Activated naive CD4-positive, alpha-beta T cell treated with anti-CD3 and anti-CD28 coated beads, Interleukin-2, amount 10 ng/mL, durations not matched to agents 7 days and 5 days (primary cell): ENCODE results near the gene BAG1.

Experiments
- CTCF ChIA-PET: fragments of 350-600 bp; sonication (Branson Sonifier 250); formaldehyde crosslinking; loops from one replicate; lab custom pipeline; 2021; ENCODE audit warnings: antibody characterized with exemption; lab: Charles Lee
- DNase-seq: peaks from one replicate; pipeline ENCODE4 v3.0.0-alpha.2; 2020
- H3K27ac Mint-ChIP-seq: one replicate; pipeline ENCODE4 v1.8.0; 2021; ENCODE audit warnings: mild to moderate bottlenecking, moderate library complexity, mixed read lengths
- H3K27me3 Mint-ChIP-seq: one replicate; pipeline ENCODE4 v1.8.0; 2021; ENCODE audit warnings: mild to moderate bottlenecking, mixed read lengths
- H3K36me3 Mint-ChIP-seq: one replicate; pipeline ENCODE4 v1.8.0; 2021; ENCODE audit warnings: mixed read lengths
- H3K4me1 Mint-ChIP-seq: one replicate; pipeline ENCODE4 v1.8.0; 2021; ENCODE audit warnings: mixed read lengths
- H3K4me3 Mint-ChIP-seq: one replicate; pipeline ENCODE4 v1.8.0; 2021; ENCODE audit warnings: mild to moderate bottlenecking, moderate library complexity, mixed read lengths
- H3K9me3 Mint-ChIP-seq: one replicate; pipeline ENCODE4 v1.8.0; 2021; ENCODE audit warnings: mixed read lengths

The BAG1 gene

DNA sequence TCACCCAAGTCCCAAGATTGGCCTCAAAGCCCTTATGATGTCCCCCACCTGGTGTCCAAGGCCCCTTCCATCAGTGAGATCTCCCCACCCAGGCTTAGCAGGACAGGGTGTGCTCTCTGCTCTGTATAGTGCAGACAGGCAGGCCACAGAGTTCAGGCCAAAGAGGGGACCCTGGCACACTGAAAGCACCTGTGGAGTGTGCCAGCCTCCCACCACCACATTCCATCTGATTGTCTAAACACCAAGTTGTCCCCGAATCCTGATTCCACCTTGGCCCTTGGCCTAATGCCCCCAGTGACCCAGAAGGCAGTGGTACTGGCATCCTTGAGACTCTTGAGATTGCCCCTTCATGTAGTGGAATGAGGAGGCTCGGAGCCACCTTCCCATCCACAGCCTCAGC lies 19.2 kb downstream of the BAG1 start:
- Mint-ChIP-seq H3K9me3 (no peaks in the 10 kb centered on the region), H3K4me3 (no peak overlapping the region), H3K36me3 (peaks cover 7% of the 10 kb centered on the region), H3K4me1 (peaks cover 2% of the 10 kb centered on the region), H3K27me3 (peaks cover 8% of the 10 kb centered on the region), H3K27ac (no peak overlapping the region)
- no peak for DNase-seq
- CTCF ChIA-PET: no interaction called here

DNA sequence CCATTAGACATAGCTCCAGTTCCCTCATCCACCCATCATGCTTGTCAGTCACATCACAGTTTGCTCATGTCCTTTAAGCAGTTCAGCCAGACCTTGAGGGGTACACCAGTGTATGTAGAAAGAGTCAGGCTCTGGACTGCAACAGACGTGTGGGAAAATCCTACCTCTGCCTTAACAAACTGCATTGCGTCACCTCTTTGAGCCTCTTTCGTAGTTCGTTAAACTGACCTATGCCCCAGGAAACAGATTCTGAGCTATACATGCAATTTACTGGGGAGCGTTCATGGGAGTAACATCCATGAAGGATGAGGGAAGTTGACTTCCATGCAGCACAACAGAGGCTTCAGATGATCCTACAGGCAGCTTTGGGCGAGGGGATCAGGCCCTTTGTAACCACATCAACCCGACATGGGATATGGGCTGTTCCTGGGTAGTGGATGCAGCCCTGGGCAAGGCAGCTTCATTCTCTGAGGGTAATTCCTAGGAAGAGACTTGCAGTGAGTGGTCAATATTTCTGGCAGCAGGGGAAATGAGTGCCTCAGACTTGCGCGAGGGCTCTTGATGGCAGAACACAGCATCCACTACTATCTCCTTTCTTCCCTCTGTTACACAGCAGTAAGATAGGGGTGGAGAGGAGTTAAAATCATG lies 20.2 kb downstream of the BAG1 start:
- CTCF ChIA-PET: no interaction called here
- peaks cover 17% of the 10 kb centered on the region for H3K27me3 Mint-ChIP-seq
- peaks cover 2% of the 10 kb centered on the region for H3K4me1 Mint-ChIP-seq
- no peak overlapping the region for H3K27ac Mint-ChIP-seq
- DNase-seq: no peak
- no peak overlapping the region for H3K4me3 Mint-ChIP-seq
- no peaks in the 10 kb centered on the region for H3K9me3 Mint-ChIP-seq
- H3K36me3 Mint-ChIP-seq: peaks cover 5% of the 10 kb centered on the region

- peaks cover 2% of the 10 kb centered on the region for H3K4me1 Mint-ChIP-seq
- peaks cover 4% of the 10 kb centered on the region for H3K36me3 Mint-ChIP-seq
- CTCF ChIA-PET: interaction anchor here (0.9 to 1.1 kb wide), 3 partner anchors 9 to 17 kb away, joined by 3 to 5 read pairs (median 3); no protein-coding TSS in a partner anchor
- no peak overlapping the region for H3K4me3 Mint-ChIP-seq
- no peak overlapping the region for H3K27ac Mint-ChIP-seq
- DNase-seq: no peak
- no peaks in the 10 kb centered on the region for H3K9me3 Mint-ChIP-seq
- H3K27me3 Mint-ChIP-seq: peaks cover 17% of the 10 kb centered on the region
Measured at GRCh38 chr9:33242609-33243134, 21.8 kb downstream of the BAG1 start.

DNA sequence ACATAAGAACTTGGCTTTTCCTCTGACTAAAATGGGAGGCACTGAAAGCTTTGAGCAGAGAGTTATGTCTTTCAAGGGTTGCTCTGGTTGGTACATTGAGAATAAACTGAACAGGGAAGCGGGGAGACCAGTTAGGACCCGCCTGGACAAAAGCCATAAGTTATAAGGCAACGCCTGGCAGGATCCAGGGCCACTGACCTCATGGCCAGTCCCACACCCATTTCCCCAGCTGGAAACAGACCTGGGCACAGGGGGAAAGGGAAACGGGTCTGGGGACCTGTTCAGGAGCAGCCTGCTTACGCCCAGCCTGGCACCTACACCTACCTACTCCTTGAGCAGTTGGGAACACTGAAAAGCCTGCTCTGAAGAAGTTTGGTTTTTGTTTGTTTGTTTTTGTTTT lies 23.2 kb downstream of the BAG1 start:
- Mint-ChIP-seq H3K9me3 (no peaks in the 10 kb centered on the region), H3K27me3 (peaks cover 26% of the 10 kb centered on the region), H3K4me1 (peaks cover 2% of the 10 kb centered on the region), H3K36me3 (no peaks in the 10 kb centered on the region), H3K4me3 (no peak overlapping the region), H3K27ac (no peak overlapping the region)
- CTCF ChIA-PET: no interaction called here
- DNase-seq: no peak

DNA sequence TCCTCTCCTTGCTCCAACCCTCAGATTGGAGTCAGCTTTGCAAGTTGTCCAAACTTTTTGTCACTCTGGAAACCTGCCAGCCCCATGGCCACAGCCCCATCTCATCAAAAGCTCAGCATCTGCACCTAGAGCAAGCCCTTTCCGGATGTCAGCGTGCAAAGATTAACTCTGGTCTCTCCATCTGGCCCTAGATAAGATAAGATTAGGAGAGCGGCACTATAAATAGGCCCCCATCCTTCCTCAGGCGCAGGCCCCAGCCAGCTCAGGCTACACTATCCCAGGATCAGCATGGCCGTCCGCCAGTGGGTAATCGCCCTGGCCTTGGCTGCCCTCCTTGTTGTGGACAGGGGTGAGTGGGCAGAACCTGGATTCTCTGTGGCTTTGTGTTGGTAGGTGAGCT lies 24.6 kb downstream of the BAG1 start, which contains the start of gene SPINK4:
Gene SPINK4, plus strand, starts transcription at position 247 of the 400 bp plus-strand sequence. Its CDS starts 42 bp downstream, at position 289.
- H3K27me3 Mint-ChIP-seq: peaks cover 37% of the 10 kb centered on the region
- no peak within 1 kb of the TSS for H3K4me3 Mint-ChIP-seq
- no peak for DNase-seq
- CTCF ChIA-PET: interaction anchor here (1.2 to 1.4 kb wide), 2 partner anchors 9 to 14 kb away, joined by 3 to 8 read pairs; no protein-coding TSS in a partner anchor
- peaks cover 2% of the 10 kb centered on the region for H3K4me1 Mint-ChIP-seq
- no peak within 1 kb of the TSS for H3K27ac Mint-ChIP-seq
- H3K36me3 Mint-ChIP-seq: no peaks in the 10 kb centered on the region
- no peaks in the 10 kb centered on the region for H3K9me3 Mint-ChIP-seq

DNA sequence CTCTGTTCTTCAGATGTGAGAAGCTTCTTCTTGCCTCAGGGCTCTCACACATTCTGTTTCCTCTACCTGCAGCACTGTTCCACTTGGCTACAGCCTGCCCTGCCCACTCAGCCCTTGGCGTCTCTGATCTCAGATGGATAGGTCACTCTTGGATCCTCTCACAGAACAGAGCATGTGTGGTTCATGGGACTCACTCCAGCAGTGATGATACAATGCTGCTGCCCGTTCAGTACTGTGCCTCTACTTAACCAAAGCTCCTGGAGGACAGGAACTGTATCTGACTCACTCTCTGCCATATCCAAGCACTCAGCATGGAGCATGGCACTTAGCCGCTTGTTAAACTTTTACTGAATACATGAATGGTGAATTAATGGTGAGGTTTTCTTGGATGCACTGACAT lies 27.9 kb downstream of the BAG1 start:
- Mint-ChIP-seq H3K36me3 (no peaks in the 10 kb centered on the region), H3K9me3 (no peaks in the 10 kb centered on the region), H3K4me1 (peaks cover 2% of the 10 kb centered on the region), H3K27me3 (peaks cover 49% of the 10 kb centered on the region), H3K4me3 (no peak overlapping the region), H3K27ac (no peak overlapping the region)
- CTCF ChIA-PET: interaction anchor here (3.5 kb wide), 1 partner anchor 10 kb away, joined by 16 read pairs; no protein-coding TSS in a partner anchor
- DNase-seq: no peak

DNA sequence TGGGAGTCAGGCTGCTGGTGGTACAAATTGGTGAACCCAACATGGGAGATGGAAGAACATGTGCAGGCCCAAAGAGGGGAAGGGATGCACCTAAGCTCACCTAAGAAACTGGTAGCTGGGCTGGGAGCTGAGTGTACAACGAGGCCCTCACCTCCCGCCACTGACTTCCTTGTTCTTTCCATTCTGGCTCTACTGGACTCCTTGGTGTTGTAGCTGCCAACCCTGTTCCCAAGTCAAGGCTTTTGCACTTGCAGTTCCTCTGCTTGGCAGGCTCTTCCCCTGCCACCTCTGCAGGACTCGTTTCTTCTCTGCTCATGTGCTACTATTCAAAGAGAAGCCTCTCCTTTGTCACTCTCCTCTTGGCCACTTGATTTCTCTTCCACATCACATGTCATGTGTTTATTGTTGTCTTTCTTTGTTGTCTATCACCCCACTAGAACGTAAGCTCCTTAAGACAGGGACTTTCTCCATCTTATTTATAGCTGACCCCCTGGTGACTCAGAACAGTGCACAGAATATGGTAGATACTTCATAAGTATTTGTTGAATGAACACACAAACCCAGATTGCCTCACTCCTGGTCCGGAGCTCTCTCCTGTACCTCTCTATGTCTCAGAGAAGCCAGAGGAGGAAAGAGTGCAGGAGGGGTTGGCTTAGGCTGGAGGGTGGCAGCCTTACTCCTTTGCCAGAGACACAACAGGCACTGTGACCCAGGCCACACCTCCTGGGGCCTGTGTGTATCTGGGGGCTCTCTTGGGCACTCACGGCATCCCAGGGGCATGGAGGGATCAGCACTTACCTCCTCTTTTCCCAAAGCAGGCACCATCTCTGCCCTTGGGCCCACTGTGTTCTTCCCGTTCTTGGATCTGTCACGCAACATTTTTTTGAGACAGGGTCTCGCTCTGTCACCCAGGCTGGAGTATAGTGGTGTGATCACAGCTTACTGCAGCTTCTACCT lies 29.7 kb downstream of the BAG1 start:
- no peaks in the 10 kb centered on the region for H3K9me3 Mint-ChIP-seq
- CTCF ChIA-PET: interaction anchor here (0.9 to 3.5 kb wide), 2 partner anchors 8 kb away, joined by 3 to 16 read pairs; no protein-coding TSS in a partner anchor
- no peak overlapping the region for H3K27ac Mint-ChIP-seq
- no peak for DNase-seq
- no peak overlapping the region for H3K4me3 Mint-ChIP-seq
- peaks cover 49% of the 10 kb centered on the region for H3K27me3 Mint-ChIP-seq
- H3K36me3 Mint-ChIP-seq: no peaks in the 10 kb centered on the region
- peaks cover under 1% of the 10 kb centered on the region for H3K4me1 Mint-ChIP-seq

DNA sequence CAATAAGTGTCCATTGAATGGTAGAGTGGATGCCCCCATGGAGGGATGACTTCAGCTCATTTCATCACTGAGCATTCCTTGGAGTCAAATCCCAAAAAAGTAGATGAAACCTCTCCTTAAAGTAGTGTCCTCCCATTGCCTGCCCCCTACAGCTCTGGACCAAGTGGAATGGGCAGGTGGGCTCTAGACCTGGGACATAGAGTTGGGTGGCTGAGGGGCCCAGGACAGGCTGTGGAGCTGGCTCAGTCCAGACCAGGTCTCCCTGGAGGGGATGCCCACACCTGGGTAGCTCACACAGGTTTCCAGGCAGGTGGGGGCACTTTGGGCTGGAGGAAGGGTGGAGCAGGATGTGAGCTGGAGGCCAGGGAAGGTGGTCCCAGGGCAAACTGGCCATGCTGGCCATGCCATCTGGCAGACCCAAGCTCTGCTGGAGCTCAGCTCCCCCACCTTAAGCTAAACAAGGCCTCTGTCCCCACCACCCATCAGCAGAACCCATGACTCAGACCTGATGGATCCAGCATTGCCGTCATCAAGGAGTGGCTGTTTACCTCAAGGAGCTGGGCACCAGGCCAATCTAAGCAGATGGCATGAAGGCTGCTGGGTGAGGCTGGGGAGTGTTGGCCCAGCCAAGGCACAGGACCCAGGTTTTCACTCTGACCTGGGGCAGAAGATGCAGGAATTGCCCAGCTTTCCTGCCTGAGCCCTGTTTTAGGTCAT lies 30.7 kb downstream of the BAG1 start:
- no peak for DNase-seq
- Mint-ChIP-seq H3K36me3 (no peaks in the 10 kb centered on the region), H3K4me3 (no peak overlapping the region), H3K27me3 (peaks cover 45% of the 10 kb centered on the region), H3K4me1 (no peaks in the 10 kb centered on the region), H3K9me3 (no peaks in the 10 kb centered on the region), H3K27ac (no peak overlapping the region)
- CTCF ChIA-PET: interaction anchor here (0.9 to 1.8 kb wide), 3 partner anchors 9 to 64 kb away, joined by 3 to 12 read pairs (median 3); no protein-coding TSS in a partner anchor

- Mint-ChIP-seq H3K36me3 (no peaks in the 10 kb centered on the region), H3K9me3 (no peaks in the 10 kb centered on the region), H3K27me3 (peaks cover 54% of the 10 kb centered on the region), H3K4me3 (no peak overlapping the region), H3K27ac (no peak overlapping the region), H3K4me1 (no peaks in the 10 kb centered on the region)
- DNase-seq: no peak
- CTCF ChIA-PET: interaction anchor here (0.9 to 1.8 kb wide), 4 partner anchors 10 to 116 kb away, joined by 3 to 12 read pairs (median 3); no protein-coding TSS in a partner anchor
Measured at GRCh38 chr9:33232815-33233214, 31.7 kb downstream of the BAG1 start.

GRCh38 chr9:33231623-33231942 lies 32.9 kb downstream of the BAG1 start:
- Mint-ChIP-seq H3K27ac (no peak overlapping the region), H3K36me3 (no peaks in the 10 kb centered on the region), H3K27me3 (peaks cover 47% of the 10 kb centered on the region), H3K4me1 (peaks cover 4% of the 10 kb centered on the region), H3K4me3 (no peak overlapping the region), H3K9me3 (no peaks in the 10 kb centered on the region)
- CTCF ChIA-PET: interaction anchor here (1.8 kb wide), 1 partner anchor 9 kb away, joined by 3 read pairs; the partner anchor contains the start of gene SPINK4
- no peak for DNase-seq

DNA sequence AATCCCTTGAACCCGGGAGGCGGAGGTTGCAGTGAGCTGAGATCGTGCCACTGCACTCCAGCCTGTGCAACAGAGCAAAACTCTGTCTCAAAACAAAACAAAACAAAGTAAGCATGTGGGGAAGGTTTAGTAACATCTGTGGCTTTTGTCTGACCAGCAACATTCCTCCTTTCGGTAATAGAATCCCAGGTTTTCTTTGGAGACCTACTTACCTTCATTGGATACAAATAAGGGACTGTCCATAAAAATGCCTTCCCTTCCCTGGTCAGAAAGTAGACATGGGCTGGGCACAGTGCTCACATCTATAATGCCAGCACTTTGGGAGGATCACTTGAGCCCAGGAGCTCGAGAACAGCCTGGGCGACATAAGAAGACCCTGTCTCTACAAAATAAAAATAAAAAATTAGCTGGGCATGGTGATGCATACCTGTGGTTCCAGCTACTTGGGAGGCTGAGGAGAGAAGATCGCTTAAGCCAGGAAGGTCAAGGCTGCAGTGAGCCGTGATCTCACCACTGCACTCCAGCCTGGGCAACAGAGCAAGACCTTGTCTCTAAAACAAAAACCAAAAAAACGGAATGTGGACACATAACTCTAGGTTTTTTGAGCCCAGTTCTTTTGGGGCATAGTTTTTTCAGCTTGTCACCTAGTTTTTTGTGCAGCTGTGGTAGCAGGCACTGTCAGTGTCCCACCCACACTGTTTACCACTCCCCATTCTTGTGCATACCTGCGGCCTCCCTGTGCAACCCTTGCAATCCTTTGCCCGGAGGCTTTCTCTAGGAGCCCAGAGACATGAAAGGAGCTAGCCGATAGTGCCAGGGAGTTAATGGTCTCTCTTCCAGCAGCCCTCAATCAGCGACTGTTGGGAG lies 33.5 kb downstream of the BAG1 start:
- no peaks in the 10 kb centered on the region for H3K36me3 Mint-ChIP-seq
- no peak overlapping the region for H3K4me3 Mint-ChIP-seq
- CTCF ChIA-PET: interaction anchor here (1.8 kb wide), 1 partner anchor 9 kb away, joined by 3 read pairs; the partner anchor contains the start of gene SPINK4

GRCh38 chr9:33229359-33230114 lies 35.0 kb downstream of the BAG1 start:
- no peak overlapping the region for H3K4me3 Mint-ChIP-seq
- H3K27me3 Mint-ChIP-seq: peaks cover 33% of the 10 kb centered on the region
- H3K36me3 Mint-ChIP-seq: no peaks in the 10 kb centered on the region
- no peak for DNase-seq
- no peak overlapping the region for H3K27ac Mint-ChIP-seq
- no peaks in the 10 kb centered on the region for H3K9me3 Mint-ChIP-seq
- peaks cover 21% of the 10 kb centered on the region for H3K4me1 Mint-ChIP-seq
- CTCF ChIA-PET: interaction anchor here (1.8 kb wide), 1 partner anchor 11 kb away, joined by 3 read pairs; the partner anchor contains the start of gene SPINK4

More for the DNA sequence above, 33.5 kb downstream of the BAG1 start:
- H3K4me1 Mint-ChIP-seq: peaks cover 9% of the 10 kb centered on the region
- H3K27me3 Mint-ChIP-seq: peaks cover 41% of the 10 kb centered on the region
- H3K27ac Mint-ChIP-seq: no peak overlapping the region
- no peaks in the 10 kb centered on the region for H3K9me3 Mint-ChIP-seq
- no peak for DNase-seq
